Measurements from ENCODE around the gene TRAF3IP1.
A peak's percentile ranks its signal among the peaks of the same experiment; 100 is the strongest.
"Not testable (repeated sequence)": the region's sequence is repeated elsewhere in the genome, so short reads cannot be mapped to it uniquely, and the experiment has no call there.

TRAF3IP1 gene

DNA sequence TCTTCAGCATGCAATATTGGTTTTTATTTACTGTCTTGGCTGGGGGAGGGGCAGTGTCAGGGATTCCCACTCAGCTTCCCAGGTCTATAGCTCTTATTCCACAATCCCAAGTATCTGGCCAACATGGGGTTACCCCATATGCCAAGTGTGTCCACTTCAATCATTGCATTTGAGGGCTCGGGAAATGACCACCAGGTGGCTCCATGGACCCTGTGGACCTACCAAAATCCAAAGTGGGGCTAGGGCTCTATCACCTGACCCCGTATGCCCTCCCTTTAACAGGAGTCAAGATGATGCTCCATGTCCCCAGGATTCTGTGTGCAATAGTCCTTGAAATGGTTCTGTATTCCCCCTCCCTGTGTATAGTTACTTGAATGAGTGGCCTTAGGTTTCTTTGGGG lies 12.1 kb upstream of the TRAF3IP1 start:
- no peak for DNase-seq (ENCODE audit: low spot score)

DNA sequence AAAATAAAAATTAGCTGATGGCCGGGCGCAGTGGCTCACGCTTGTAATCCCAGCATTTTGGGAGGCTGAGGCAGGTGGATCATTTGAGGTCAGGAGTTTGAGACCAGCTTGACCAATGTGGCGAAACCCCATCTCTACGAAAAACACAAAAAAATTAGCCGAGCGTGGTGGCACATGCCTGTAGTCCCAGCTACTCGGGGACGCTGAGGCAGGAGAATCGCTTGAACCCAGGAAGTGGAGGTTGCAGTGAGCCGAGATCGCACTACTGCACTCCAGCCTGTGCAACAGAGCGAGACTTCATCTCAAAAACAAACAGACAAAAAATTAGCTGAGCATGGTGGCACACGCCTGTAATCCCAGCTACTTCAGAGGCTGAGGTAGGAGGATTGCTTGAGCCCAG lies 9.6 kb upstream of the TRAF3IP1 start:
- not testable (repeated sequence) for DNase-seq (ENCODE audit: low spot score)

DNA sequence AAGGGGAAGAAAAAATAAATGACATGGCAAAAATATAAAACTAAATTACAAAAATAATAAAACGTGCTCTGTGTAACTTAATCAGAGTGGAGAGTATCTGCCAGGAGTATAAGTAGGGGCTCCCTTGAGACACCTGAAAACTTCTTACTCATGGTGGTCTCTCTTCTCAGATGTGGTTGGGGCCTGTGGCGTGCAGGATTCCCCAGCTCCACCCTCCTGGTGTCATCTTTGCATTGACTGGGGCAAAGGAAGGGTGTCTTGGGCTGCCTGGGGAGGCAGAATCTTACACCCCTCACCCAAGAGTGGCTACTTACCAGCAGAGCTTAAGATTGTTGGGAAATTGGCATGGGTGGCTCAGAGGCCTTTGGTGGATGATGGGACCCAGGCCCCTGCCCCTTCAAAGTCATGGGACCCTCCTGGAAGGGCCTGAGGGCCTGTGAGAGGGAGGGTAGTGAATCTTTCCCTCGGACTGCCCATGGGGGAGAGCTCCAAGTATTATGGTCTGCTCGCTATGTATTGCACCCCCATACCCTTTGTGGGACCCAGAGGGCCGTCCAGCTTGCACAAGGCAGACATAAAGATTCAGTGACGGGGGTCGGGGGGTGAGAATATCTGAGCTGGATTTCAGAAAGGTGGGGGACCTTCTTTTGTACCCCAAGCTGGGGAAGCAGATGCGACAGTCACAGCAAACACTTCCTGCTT lies 6.9 kb upstream of the TRAF3IP1 start:
- DNase-seq (ENCODE audit: low spot score) = no peak

DNA sequence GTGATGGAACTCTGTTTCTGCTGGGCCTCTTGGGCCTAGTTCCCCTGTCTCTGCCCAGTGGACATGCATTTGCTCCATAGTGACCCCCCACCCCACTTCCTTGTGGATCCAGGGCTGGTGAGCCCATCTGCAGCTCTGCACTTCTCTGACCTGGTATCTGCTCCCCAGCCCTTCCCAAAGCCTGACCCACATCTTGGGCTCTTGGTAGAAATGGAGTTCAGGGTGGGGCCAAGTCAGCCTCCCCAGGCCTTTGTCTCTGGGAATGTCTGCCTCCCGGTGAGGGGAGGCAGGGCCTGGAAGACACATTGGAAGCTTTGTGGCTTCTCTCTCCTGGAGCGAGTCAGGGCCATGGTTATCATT lies 6.3 kb upstream of the TRAF3IP1 start:
- no peak for DNase-seq (ENCODE audit: low spot score)

DNA sequence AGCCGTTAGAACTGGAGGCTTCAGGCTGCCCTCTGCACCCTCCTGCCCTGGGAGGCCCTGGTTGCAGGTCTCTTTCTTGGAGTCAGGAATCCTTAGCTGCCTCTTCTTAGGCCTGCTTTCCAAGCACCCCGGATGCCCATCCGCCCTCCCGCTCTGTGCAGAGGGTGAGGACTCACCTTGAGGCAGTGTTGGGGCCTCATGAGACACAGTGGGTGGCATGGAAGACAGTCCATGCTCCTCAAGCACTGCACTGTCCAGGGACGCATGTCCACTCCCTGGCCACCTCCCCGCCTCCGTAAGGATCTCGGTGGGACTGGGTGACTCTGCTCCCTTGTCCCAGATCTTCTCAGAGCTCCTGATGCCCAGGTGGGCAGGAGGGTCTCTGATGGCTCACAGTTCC lies 5.7 kb upstream of the TRAF3IP1 start:
- DNase-seq (ENCODE audit: low spot score) = no peak

DNA sequence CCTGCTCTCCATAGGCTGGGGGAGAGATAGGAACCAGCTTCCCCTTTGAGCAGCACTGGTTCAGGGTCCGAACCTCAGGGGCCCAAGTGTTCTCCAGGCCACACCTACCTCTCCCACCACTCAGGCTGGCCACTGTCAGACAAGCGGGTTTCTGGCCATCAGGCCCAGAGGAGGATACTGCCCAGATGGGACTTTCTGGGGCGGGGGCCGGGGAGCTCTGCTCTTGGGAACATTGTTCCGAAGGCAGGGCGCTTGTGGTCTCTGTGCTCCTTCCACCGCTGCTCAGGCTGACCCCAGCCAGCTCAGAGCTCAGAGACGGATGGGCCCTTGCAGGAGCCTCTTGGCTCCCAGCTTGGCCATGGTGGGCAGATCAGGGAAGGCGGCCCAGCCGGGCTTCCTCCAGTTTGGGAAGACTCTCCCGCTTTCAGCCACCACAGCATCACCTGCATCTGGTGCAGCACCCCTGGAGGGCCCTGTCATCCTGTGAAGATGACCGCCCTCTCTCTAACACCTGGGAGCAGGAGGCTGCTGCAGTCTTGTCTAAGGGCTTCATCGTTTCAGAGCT lies 5.2 kb upstream of the TRAF3IP1 start:
- DNase-seq (ENCODE audit: low spot score) = no peak

DNA sequence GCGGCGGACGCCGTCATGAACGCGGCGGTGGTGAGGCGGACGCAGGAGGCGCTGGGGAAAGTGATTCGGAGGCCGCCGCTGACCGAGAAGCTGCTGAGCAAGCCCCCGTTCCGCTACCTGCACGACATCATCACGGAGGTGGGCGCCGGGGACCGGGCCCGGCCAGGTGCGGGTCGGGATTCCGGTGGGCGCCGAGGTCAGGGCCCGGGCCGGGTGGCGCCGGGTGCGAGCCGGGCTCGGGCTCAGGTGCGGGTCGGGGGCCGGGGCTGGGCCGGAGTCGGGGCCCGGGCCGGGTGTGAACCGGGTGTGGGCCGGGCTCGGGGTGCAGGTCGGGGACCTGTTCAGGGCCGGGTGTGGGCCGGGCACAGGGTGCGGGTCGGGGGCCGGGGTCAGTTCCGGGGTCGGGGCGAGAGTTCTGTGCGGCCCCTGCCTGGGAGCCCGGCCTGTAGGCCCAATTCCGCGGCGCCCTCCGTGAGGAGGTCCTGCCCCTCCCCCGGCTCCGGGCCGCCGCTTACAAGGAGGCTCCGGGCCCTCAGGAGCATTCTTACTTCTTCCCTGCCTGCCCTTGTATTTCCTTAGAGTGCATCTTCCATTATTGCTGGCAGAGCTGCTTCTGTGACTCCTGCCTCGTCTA lies 447 bp downstream of the TRAF3IP1 start:
- DNase-seq (ENCODE audit: low spot score) = peak; percentile 49

DNA sequence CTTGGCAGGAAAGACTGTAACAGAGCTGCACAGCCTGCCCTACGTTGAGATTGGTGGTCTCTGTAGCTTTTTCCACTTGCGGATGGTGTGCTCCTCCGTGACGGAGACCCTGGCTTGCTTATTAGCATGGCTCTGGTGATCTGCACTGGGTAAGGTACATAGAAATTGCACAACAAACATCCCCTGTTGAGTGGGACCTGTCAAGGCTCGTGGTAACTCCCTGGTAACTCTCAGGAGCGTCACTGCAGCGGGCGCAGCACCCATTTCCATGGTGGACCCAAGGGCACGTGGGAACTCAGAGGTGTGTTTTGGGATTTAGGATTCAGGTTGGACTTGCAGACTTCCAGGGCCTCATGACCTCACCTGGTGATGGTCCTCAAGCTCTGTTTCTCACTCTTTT lies 1.1 kb downstream of the TRAF3IP1 start:
- no peak for DNase-seq (ENCODE audit: low spot score)

DNA sequence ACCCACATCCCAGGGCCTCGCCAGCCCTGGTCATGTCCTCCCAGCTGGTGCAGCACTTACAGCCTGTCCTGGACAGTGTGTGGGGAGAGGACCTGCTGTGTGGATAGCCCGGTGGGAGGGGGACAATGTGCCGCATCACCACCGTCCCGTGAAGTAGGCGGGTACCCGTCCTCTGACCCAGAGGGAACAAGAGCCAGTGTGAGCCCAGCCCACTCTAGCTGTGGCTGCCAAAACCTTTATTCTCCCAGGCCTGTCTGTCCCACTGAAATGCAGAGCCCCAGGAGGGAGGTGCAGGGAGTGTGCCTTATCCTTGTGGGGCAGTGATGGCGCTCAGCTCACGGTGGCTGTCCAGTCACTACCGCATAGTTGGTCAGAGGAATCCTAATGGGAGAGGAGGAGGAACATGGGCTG lies 1.7 kb downstream of the TRAF3IP1 start:
- DNase-seq (ENCODE audit: low spot score) = no peak

DNA sequence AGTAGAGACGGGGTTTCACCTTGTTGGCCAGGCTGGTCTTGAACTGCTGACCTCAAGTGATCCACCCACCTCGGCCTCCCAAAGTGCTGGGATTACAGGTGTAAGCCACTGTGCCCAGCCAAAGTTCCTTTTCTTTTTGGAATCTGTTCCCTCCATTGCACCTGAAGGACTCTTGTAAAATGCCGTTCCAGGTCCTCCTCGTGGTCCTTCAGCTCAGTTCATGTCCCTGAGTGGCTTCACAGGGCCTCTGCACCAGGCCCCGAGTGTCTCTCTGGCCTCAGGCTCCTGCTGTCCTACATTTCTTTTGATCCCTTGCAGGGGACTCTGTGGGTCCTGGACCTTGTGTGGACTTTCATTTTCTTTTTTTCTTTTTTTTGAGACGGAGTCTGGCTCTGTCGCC lies 3.9 kb downstream of the TRAF3IP1 start:
- DNase-seq (ENCODE audit: low spot score) = not testable (repeated sequence)

DNA sequence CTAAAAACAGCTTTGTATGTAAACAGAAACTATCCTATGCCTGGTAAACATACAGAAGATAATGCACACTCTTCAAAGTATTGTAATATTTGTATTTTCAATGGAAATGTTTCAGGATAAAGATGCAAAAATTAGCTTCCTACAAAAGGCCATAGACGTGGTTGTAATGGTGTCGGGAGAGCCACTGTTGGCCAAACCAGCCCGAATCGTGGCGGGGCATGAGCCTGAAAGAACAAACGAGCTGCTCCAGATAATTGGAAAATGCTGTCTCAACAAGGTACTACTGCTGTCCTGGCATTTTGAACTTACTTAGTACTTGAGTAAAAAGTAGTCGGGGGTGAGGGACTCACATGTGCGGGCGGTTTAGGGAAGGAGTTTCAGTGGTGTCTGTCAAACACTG lies 5.4 kb downstream of the TRAF3IP1 start:
- no peak for DNase-seq (ENCODE audit: low spot score)

DNA sequence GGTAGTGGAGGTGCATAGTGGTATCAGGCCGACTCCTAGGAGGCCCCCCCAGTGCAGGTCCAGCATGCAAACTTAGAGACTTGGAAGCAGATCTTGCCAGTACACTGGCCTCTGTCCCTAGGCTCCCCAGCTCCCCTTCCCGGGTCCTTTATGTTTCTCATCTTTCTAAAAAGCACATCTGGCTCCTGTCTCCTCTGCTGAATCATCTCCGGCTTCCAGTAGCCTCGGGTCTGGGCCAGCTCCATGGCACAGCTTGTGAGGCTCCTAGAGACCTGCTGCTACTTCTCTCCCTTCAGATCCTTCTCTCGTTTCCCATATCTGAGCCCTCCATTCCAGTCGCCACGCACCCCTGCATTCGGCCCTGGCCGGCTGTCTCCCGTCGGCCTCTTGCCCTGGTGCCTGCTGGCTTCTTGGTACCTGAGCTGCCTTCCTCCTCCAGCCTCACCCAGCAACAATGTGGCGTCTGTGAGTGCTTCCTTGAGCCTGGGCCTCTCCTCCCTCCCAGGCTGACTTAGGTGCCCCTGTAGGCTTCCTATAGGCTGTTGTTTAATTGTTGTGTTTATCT lies 6.6 kb downstream of the TRAF3IP1 start:
- no peak for DNase-seq (ENCODE audit: low spot score)

DNA sequence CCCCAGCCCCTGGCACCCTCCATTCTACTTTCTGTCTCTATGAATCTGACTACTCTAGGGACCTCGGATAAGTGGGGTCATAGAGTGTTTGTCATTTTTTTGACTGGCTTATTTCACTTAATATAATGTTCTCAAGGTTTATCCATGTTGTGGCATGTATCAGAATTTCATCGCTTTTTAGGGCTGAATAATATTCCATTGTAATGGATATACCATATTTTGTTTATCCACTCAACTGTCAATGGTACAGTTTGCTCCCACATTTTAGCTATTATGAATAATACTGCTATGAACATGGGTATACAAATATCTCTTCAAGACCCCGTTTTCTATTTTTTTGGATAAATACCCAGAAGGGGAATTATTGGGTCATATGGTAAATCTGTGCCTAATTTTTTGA lies 7.4 kb downstream of the TRAF3IP1 start:
- no peak for DNase-seq (ENCODE audit: low spot score)

DNA sequence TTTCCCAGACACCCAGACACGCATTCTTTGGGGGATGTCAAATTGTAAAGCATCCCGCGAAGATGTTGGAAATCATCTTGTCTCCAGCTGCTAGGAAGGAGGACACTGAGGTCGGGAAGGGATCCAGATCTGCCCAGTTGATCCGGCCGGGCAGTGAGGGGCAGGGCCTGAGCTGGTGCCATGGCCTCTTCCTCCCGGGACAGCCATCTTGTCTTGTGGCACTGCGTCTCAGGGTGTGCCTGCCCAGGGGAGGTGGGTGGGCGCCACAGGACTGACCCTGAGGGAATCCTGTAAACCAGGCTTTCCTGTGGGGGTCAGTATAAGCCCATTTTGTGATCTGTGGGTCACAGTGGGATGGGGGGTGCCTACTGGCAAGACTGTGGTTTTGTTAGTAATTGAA lies 10.1 kb downstream of the TRAF3IP1 start:
- no peak for DNase-seq (ENCODE audit: low spot score)

DNA sequence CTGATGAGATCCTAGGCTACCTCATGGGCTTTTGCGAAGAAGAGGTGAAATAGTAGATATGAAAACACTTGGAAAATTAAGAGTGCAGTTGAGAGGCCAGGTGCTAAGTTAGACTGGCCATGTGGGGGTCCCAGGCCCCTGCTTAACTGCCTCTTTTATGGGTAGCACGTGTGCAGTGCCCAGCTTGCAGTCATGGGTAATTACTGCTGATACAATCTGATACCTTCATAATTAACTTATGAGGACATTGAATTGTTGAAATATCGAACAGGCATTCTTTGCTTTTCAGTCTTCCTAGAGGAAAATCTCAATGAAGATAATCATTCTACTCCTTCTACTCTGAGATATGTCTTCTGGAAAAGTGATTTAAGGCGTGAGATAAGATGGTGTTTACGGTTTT lies 11.6 kb downstream of the TRAF3IP1 start:
- DNase-seq (ENCODE audit: low spot score) = no peak

DNA sequence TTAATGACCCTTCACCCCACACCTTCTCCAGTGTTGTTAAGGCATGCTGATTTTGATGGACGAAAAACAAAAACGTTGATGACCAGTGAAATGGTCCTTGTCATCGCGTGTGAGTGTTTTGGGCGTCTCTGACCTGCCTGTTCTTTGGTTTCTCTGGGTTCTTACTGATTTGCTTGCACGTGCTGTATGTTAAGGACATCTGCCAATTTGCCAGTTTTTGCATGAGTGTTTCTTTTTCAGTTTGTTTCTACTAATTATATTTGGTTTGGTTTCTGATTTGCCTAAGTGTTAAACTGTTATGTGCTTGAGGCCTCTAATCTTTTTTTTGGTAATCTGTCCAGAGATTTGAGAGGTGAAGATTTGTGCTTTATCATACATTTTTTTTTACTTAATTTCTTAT lies 14.6 kb downstream of the TRAF3IP1 start:
- no peak for DNase-seq (ENCODE audit: low spot score)

DNA sequence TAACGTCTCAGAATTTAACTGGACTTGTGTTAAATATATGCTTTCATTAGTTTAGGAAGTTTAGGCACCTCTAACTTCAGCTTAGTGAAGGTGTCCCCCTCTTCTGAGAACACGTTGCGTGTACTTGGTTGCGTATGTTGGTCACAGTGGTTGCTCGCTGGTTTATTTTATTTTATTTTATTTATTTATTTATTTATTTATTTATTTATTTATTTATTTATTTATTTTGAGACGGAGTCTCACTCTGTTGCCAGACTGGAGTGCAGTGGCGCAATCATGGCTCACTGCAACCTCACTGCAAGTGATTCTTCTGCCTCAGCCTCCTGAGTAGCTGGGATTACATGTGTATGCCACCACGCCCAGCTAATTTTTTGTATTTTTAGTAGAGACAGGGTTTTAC lies 15.3 kb downstream of the TRAF3IP1 start:
- not testable (repeated sequence) for DNase-seq (ENCODE audit: low spot score)

DNA sequence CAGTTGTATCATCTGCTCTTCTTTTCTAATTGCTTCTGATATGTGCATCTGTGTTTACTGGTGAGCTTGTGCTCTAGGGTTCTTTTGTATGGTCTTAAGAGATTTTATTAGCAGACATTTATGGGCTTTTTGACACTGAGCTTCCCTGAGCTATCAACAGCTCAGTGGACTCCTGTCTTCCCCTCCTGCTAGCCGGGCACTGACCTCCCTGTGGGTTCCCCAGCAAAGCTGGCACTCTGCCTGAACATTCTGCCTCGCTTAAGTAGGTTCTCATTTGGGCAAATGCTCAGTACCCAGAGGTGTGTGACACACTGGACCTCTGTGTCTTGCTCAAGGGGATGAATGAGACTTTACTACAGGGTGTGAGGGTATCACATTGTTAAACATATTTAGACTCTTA lies 15.8 kb downstream of the TRAF3IP1 start:
- no peak for DNase-seq (ENCODE audit: low spot score)

DNA sequence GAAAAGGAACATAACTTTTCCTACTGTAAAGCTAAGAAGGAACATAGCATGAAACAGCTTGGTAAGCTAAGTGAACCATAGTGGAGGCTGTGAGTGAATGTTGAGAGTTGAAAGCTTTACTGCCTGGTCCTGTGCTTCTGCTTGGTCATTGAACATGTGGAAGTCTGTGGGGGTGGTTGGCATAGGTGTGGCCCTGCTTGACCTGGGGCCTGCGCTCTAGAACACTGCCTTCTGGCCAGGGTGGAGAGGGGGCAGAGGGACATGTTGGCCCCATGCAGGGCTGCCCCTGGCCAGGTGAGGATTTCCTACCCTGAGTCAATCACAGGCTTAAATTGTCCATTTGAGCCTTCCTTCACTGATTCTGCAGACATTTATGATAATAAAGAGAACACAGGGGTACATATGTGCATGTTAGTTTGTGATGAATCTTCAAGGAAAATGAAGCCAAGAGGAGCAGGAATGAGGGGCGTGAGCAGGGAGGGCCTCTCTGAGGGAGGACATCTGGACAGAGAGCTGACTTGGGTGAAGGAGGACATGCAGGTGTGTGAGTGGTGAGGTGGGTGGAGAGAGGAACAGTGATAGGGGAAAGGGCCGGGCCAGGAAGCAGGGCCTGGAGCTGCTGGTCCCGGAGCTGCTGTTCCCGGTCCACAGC lies 16.6 kb downstream of the TRAF3IP1 start:
- DNase-seq (ENCODE audit: low spot score) = no peak

DNA sequence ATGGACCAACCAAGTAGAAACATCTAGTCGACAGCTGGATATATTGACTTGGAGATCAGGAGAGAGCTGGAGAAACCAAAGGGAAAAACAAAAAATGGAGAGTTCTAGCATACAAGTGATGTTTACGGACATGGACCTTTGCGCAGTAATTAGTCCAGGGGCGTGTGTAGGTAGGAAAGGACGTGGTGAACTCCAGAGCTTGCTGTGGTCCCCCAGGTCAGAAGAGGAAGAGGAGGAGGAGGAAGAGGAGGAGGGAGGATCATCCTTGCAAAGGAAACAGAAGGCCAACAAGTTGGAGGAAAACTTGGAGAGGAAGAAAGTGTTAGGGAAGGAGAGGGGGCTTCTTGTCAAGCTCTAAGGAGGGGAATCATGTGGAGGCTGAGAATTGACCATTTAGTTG lies 17.5 kb downstream of the TRAF3IP1 start:
- no peak for DNase-seq (ENCODE audit: low spot score)

DNA sequence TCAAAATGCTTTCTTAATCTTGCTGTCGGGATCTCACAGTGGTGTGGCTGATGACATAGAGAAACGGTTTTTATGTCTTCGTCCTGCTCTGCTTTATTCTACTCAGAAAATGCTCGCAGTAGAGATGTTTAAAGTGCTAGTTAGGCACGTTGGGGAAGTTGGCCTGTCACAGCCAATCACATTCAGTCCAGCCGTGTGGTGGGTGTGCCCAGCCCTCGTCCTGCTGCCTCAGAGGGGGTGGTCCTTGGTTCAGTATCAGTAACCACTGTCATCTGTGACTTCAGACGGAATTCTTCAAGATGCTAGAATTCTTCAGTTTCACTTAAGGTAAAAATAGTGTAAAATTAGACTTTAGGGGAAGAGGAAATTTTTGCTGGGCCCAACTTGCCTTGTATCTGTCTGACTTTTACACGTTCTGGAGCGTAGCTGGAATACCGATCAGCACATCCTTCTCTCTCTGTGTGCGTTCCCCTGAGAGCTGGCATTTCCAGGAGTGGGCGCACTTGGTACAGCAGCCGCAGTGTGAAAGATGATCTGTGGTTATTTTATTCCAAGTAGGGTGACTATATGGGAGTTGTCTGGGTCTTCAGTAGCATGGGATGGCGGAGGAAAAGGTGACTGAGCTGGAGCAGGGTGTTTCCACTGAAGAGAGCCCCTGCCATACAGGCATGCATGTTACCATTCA lies 18.5 kb downstream of the TRAF3IP1 start:
- no peak for DNase-seq (ENCODE audit: low spot score)

DNA sequence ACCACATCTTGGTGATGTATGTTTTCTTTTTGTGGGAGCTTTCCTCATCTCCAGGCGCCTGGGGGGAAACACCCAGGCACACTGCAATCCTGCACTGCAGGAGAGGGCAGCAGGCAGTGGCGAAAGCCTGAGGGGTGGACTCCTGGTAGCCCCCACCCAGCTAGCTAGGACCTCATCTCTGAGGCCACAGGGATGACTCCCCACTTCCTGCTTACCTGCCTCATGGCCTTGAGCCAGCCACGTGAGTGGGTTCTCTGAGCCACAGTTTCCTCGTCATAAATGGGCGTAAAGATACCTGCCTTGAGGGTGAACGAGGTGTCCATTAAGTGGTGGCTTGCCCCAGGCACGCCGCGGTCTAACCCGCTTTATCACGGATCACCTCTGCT lies 19.1 kb downstream of the TRAF3IP1 start:
- no peak for DNase-seq (ENCODE audit: low spot score)
